Measurements from ENCODE around the gene TBX6.
"Not testable (repeated sequence)": the region's sequence is repeated elsewhere in the genome, so short reads cannot be mapped to it uniquely, and the experiment has no call there.

TBX6 gene

DNA sequence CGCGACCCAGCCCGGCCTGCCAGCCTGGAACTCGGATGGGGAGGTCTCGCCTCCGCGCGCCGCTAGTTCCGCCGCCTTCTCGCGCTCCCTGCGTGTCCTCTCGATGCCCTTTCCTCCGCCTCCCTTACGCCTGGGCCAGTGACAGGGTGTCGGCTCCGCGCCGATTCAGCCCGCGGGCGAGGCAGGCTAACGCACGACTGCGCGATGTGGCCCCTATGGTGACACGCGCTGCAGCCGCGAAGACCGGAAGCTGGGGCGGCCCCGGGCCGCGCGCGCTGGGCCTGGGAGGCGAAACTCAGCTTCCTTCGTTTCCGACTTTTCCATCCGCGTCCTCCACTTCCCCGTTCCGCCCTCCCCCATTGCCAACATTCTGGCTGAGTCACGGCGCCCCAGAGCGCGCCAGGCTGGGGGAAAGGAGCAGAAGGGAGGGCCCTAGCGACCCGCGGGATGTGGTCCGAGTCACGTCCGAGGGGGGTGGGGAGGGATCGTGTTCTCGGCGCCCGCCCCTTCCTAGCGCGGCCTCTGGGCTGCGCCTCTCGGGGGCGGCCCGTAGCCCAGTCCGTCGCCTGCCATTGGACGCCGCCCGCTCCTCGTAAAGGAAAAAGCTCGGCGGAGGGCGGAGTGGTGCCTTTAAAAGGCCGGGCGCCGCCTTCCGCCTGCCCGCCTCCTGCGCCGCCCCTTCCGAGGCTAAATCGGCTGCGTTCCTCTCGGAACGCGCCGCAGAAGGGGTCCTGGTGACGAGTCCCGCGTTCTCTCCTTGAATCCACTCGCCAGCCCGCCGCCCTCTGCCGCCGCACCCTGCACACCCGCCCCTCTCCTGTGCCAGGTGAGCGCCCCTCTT lies 26.4 kb downstream of the TBX6 start, which contains the start of gene ALDOA:
Gene ALDOA (plus strand): TSS at position 659 of the 841 bp plus-strand sequence. CDS start 1,138 bp downstream, outside the sequence.
- peak; percentile 98 for DNase-seq

DNA sequence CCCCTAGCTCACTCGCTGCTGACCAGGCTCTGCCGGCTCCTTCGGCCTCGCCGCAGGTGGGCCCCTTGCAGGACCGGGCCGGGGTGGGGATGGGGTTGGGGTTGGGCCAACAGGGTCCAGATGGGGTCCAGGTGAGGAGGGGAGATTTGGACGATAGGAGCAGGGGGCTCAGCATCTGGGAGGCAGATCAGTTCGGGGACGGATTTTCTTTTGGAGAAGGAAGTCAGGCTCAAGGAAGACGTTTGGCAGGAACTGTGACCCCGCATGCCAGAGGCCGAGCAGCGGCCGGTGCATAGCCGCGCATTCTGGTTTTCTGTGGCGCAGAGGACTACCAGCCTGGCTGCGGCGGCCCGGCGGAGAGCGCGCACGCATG lies 27.0 kb downstream of the TBX6 start:
- DNase-seq, result no peak

DNA sequence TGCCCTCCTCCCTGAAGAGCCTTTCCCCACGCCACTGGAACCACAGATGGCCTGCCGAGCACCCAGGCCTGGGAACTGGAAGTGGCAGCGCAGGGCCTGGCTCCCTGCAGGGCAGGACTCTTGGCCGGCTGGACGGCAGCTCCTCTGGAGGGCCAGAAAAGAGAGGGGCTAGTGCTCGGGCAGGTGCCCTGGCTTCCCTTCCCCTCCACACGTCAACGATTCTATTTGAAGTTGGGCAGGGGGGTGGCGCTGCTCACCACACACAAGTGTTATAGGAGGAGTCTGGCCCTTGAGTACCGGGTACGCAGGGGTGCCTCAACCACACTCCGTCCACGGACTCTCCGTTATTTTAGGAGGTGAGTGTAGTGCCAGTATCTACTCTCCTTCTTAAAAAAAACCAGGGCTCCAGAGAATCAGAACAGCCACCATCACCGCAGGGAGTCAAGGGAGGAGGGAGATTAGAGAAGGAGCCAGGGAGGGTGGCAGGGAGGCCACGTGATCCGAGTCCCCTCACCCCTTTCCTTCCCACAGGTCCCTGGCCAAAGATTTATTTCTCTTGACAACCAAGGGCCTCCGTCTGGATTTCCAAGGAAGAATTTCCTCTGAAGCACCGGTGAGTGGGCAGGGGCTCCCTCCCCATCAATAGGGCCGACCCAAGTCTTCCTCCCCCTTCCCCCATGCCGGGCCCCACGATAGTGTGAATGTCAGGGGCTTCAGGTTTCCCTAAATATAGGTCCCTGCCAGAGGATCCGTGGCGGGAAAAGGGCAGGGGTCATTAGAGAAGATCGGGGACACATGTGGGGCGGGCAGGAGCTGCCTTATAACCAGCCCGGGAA lies 27.6 kb downstream of the TBX6 start:
- DNase-seq, result no peak

DNA sequence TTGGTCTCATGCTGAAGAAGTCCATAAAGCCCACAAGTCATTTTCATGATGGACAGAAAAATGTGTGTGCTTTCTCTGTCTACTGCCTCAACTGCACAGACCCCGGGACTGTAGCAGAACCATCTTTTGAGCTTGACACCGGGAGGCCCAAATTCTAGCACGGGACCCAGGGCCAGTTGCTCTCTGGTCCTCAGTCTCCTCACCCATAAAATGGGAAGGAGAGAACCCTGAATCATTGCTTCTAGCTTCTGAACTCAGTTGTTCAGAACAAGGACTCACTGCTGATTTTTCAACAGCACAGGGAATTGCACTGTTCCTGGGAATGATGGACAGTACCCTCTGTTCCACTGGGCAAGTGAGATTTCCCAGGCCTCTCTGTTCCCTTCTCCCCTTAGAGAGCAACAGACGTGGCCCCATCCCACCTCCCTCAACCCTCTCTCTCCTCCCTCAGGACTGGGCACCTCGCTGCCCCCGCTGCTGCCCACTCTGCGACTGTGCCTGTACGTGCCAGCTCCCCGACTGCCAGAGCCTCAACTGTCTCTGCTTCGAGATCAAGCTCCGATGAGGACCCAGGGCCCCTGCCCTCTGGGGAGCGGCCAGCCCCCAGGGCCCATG lies 28.3 kb downstream of the TBX6 start:
- no peak for DNase-seq

DNA sequence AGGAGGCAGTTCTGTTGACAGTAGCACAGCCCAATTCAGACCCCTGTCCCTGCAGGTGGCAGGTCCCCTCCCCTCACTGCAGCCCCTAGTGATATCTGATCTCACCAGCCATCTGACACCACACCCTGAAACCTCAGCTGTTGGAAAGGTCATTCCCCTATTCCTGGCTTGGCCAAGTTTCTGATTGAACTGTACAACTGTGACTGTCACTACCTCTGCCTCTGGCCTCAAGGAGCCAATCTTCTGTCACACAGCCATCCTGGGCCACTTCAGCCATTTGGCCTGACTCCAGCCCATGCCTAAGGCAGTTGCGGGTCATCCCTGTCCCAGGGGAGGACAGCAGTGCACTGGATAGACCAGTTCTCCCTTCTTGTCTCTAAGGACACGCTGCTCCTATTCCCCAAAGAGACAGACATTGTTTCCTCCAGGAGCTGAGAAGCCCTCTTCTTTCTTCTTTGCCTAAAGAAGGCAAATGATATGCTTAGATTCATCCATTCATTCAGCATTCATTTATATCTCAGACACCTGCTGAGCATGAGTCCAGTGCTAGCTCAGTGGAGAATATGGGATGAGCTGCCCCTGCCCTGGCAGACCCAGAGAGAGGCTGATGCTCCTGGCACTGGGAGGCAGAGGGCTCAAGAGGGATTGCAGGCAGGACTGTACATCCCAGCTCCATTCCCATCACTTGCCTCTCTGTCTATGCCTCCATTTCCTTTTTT lies 30.7 kb downstream of the TBX6 start:
- no peak for DNase-seq

DNA sequence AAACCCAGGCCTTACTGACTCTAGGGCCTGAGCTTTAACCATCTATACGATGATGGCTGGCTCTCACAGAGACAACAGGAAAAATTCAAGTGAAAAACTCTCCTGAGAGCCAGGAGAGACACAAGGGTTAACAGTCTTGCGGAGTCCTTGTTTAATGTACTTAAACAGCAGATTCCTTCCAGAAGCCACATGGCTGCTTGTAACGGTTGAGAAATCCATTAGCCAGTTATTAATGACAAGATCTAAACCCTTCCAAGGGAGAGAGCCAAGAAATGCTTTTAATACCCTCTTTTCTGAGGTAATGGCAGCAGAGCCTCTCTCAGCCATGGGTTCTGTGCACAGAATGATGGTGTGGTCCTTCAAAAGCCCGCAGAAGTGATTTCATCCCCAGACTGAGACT lies 31.4 kb downstream of the TBX6 start:
- DNase-seq, result no peak

GRCh38 chr16:30054959-30055553 lies 36.7 kb downstream of the TBX6 start:
- no peak for DNase-seq

DNA sequence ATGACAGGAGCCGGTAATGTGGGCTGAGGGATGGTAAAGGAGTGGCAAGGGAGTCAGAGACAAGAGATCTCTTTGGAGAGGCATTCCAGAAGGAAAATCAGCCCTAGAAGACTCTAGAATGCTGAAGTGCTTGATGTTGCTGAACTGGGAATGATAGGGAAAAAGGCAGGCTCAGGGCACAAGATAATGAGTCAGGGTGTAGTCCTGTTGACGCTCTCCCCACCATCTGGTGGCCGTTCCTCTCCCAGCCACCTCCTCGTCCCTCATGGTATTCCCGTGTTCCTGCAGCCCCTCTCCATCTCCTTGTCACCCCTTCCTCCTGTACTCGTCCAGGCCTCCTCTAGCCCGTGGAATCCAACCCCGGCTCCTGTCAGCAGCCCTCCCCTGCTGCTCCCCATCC lies 37.3 kb downstream of the TBX6 start:
- no peak for DNase-seq

GRCh38 chr16:30053376-30054015 lies 38.2 kb downstream of the TBX6 start:
- DNase-seq, result no peak

GRCh38 chr16:30052671-30053372 lies 38.9 kb downstream of the TBX6 start:
- peak; percentile 80 for DNase-seq

- DNase-seq, result no peak
Observed at GRCh38 chr16:30051518-30051917, 40.2 kb downstream of the TBX6 start.

DNA sequence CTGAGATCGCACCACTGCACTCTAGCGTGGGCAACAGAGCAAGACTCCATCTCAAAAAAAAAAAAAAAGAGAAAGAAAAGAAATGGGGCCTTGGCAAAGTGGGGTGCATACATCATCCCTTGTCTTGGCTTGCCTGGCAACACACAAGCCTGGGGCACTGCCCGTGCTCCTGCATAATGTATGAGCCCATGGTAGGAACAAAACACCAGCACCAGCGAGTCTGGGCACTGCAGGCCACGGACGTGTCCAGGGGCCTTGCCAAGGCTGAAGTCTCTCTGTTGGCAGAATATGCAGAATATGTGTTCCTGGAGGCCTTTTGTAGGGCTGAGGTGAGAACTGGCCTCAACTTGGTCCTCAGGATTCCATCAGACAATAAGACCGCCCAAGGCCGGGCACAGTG lies 41.9 kb downstream of the TBX6 start:
- no peak for DNase-seq

- DNase-seq, result no peak
Observed at GRCh38 chr16:30046588-30046987, 45.1 kb downstream of the TBX6 start.

DNA sequence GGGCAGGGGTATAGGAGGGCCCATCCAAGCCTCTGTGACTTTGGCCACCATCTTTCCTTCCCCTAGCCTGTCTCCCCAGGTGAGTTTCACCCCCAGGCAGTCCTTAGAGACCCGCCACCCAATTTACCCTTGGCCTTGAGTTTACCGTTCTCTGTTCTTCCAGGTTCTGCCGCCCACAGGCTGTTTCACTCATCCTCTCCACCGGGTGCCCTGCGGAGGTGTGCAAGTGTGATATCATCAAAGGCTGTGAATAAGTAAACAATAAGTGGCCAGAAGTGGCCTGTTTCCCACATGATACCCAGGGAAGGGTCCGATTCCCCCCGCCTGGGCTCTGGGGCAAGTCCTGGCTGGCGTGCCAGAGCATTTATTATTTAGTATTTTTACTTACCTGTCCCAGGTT lies 45.5 kb downstream of the TBX6 start:
- DNase-seq, result no peak

DNA sequence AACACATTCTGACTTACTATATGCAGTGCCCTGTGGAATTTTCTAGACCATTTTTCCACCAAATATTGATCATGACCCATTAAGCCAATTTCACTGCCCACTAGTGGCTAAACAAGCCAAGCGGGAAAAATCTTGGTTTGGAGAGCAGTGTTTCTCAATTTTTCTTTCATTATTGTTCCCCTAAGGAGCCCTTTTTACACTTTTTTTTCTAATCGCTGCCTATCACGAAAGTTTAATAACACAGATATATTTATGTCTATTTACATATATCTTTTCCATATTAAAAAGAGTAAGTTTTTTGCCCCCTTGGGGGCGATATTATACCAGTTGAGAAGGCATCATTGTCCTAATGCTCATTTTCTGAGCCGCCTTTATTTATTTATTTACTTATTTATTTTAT lies 49.9 kb downstream of the TBX6 start:
- no peak for DNase-seq

GRCh38 chr16:30040690-30041089 lies 51.0 kb downstream of the TBX6 start:
- DNase-seq, result not testable (repeated sequence)

DNA sequence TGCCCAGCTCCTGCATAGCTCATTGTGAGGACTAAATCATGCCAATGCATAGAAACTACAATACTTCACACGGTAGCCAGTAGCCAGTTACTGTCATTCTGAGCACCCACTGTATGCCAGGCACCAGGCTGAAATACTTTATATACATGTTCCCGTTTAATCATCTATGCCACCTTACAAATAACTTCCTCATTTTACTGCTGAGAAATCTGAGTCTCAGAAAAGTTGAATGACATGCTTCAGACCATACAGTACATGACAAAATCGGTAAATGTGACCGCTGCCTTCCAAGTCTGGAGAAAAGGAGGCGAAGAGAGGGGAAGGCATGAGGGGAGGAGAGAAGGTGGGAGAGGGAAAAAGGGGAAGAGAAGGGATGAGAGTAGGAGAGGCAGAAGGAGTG lies 51.5 kb downstream of the TBX6 start:
- no peak for DNase-seq
